GM12878 (cell line): ENCODE measurements around the gene MOGAT3. TPM values are rescaled to one million over a fixed set of nuclear protein-coding genes. Genes with fewer than 3 reads are reported as not detected.
A peak's percentile ranks its signal among the peaks of the same experiment; 100 is the strongest.

Experiments
- ATAC-seq: fragments of 200-7000 bp; cut with Tn5 transposase; 3 replicates; pipeline ENCODE4 v1.9.1; 2020; ENCODE audit warnings: mild to moderate bottlenecking, moderate library complexity
- BruUV-seq: library from RNA; stranded (reverse); fragments of 400-500 nt; replicated peaks from 2 replicates; lab custom pipeline; 2021; lab: Mats Ljungman, UMichigan
- CTCF ChIA-PET: fragments of 300-600 bp; sonication (Branson Sonifier 250); formaldehyde crosslinking; extraction: SDS; loops from one replicate; lab custom pipeline; 2021; ENCODE audit warnings: inconsistent platforms; lab: Yijun Ruan, JAX
- POLR2A ChIA-PET: fragments of 350-600 bp; formaldehyde crosslinking; extraction: SDS; loops from one replicate; lab custom pipeline; 2021; ENCODE audit warnings: inconsistent platforms; lab: Charles Lee
- RAD21 ChIA-PET: fragments of 300-600 bp; sonication (Branson Sonifier 250); formaldehyde crosslinking; loops from one replicate; lab custom pipeline; 2023; ENCODE audit warnings: antibody characterized with exemption; ENCODE audit not compliant: unreplicated experiment; lab: Charles Lee
- SMC1A ChIA-PET: fragments of 300-600 bp; sonication (Branson Sonifier 250); formaldehyde crosslinking; loops from one replicate; lab custom pipeline; 2023; ENCODE audit not compliant: unreplicated experiment, uncharacterized antibody; lab: Charles Lee
- DNase-seq: peaks from one replicate; pipeline ENCODE4 v3.0.0-alpha.2; 2011; ENCODE audit warnings: low read depth, low spot score
- FAIRE-seq: peaks from 3 replicates; lab custom pipeline; 2011; peaks lifted over from hg19 to GRCh38; lab: Jason Lieb, UNC
- H2AFZ ChIP-seq: 2 replicates; pipeline ENCODE4 v1.6.0; 2011; ENCODE audit warnings: low read depth, low read length, control low read depth; ENCODE audit not compliant: control insufficient read depth
- H3K27ac ChIP-seq: 2 replicates; pipeline ENCODE4 v1.5.1; 2011; ENCODE audit warnings: control low read depth; ENCODE audit not compliant: control insufficient read depth, insufficient read depth
- H3K27me3 ChIP-seq, 2 experiments: replicated peaks in 1 of 2; 2 replicates each; pipeline versions ENCODE4 v1.6.0 to v1.6.1; 2011; ENCODE audit warnings: low read length in 1 of 2; ENCODE audit not compliant: control insufficient read depth in 2 of 2, insufficient read depth in 2 of 2
- H3K36me3 ChIP-seq, 2 experiments: 2 replicates each; pipeline ENCODE4 v1.5.1; 2011; ENCODE audit warnings: low read length in 1 of 2; ENCODE audit not compliant: control insufficient read depth in 2 of 2, insufficient read depth in 2 of 2
- H3K4me1 ChIP-seq: 2 replicates; pipeline ENCODE4 v1.6.1; 2011; ENCODE audit warnings: mild to moderate bottlenecking, low read length, moderate library complexity, mixed read lengths; ENCODE audit not compliant: control insufficient read depth, insufficient read depth
- H3K4me2 ChIP-seq: 2 replicates; pipeline ENCODE4 v1.6.0; 2011; ENCODE audit warnings: control low read depth; ENCODE audit not compliant: control insufficient read depth, insufficient read depth
- H3K4me3 ChIP-seq: fragments of 200-600 bp; sonication (generic); 2 replicates; pipeline ENCODE4 v1.5.1; 2016
- H3K79me2 ChIP-seq: 2 replicates; pipeline ENCODE4 v1.6.0; 2011; ENCODE audit warnings: low read length; ENCODE audit not compliant: control insufficient read depth, insufficient read depth
- H3K9ac ChIP-seq: 2 replicates; pipeline ENCODE4 v1.8.0; 2011; ENCODE audit warnings: low read length, control low read depth, mixed read lengths; ENCODE audit not compliant: control insufficient read depth, insufficient read depth
- H3K9me3 ChIP-seq: replicated peaks from 3 replicates; pipeline ENCODE4 v1.5.1; 2011; ENCODE audit warnings: mild to moderate bottlenecking, low read length; ENCODE audit not compliant: control insufficient read depth, insufficient read depth
- H4K20me1 ChIP-seq: 2 replicates; pipeline ENCODE4 v1.6.0; 2011; ENCODE audit not compliant: control insufficient read depth, insufficient read depth
- BHLHE40 ChIP-seq, 2 experiments: fragments of 450-650 bp in 1 of 2; IDR thresholded peaks; 2 replicates each; pipeline ENCODE4 v1.6.1; 2011 to 2017; ENCODE audit warnings: low read depth in 2 of 2, borderline replicate concordance in 1 of 2, improper control_type of control experiment in 1 of 2, low read length in 1 of 2, mild to moderate bottlenecking in 1 of 2
- CHD2 ChIP-seq: IDR thresholded peaks from 2 replicates; pipeline ENCODE4 v1.6.1; 2011; ENCODE audit warnings: low read depth, low read length, improper control_type of control experiment, borderline replicate concordance
- EGR1 ChIP-seq, 2 experiments: IDR thresholded peaks; 1 replicate in 1 of 2; 2 replicates in 1 of 2; pipeline ENCODE4 v1.6.1; 2011 to 2012; ENCODE audit warnings: low read depth in 2 of 2, low read length in 2 of 2, borderline replicate concordance in 1 of 2, mild to moderate bottlenecking in 1 of 2, moderate library complexity in 1 of 2
- HDGF ChIP-seq: fragments of 450-650 bp; IDR thresholded peaks from 2 replicates; pipeline ENCODE4 v1.6.1; 2016; ENCODE audit warnings: antibody characterized with exemption
- MEF2B ChIP-seq: fragments of 450-650 bp; IDR thresholded peaks from 2 replicates; pipeline ENCODE4 v1.6.1; 2018; ENCODE audit warnings: mild to moderate bottlenecking, moderate library complexity; ENCODE audit not compliant: partially characterized antibody, poor library complexity, severe bottlenecking
- MXI1 ChIP-seq: fragments of 150-350 bp; IDR thresholded peaks from 2 replicates; pipeline ENCODE4 v1.6.1; 2011; ENCODE audit warnings: low read depth, mild to moderate bottlenecking, inconsistent platforms, low read length, improper control_type of control experiment
- NFIC ChIP-seq: IDR thresholded peaks from 2 replicates; pipeline ENCODE4 v1.6.1; 2012; ENCODE audit warnings: low read depth, mild to moderate bottlenecking, inconsistent platforms, low read length, moderate library complexity
- NRF1 ChIP-seq: conservative IDR thresholded peaks from 2 replicates; pipeline ENCODE4 v1.6.1; 2011; ENCODE audit warnings: mild to moderate bottlenecking, low read depth, low read length, improper control_type of control experiment
- RB1 ChIP-seq: fragments of 450-650 bp; formaldehyde crosslinking; IDR thresholded peaks from 2 replicates; pipeline ENCODE4 v1.6.1; 2017; ENCODE audit warnings: mild to moderate bottlenecking, borderline replicate concordance
- RELA ChIP-seq: fragments of 450-650 bp; IDR thresholded peaks from 2 replicates; pipeline ENCODE4 v1.8.0; 2014; ENCODE audit warnings: borderline replicate concordance; ENCODE audit not compliant: partially characterized antibody
- SIN3A ChIP-seq: IDR thresholded peaks from 2 replicates; pipeline ENCODE4 v1.6.1; 2012; ENCODE audit warnings: low read depth, low read length, improper control_type of control experiment
- SP1 ChIP-seq: IDR thresholded peaks from one replicate; pipeline ENCODE4 v1.6.1; 2011; ENCODE audit warnings: low read depth, low read length
- TCF3 ChIP-seq: IDR thresholded peaks from 2 replicates; pipeline ENCODE4 v1.6.1; 2012; ENCODE audit warnings: low read depth, mild to moderate bottlenecking, low read length, borderline replicate concordance; ENCODE audit not compliant: insufficient read depth
- ZNF207 ChIP-seq: fragments of 450-650 bp; IDR thresholded peaks from 2 replicates; pipeline ENCODE4 v1.6.1; 2014; ENCODE audit warnings: antibody characterized with exemption, mild to moderate bottlenecking, borderline replicate concordance
- ZSCAN29 ChIP-seq: fragments of 450-650 bp; IDR thresholded peaks from 2 replicates; pipeline ENCODE4 v1.6.1; 2017; ENCODE audit warnings: mild to moderate bottlenecking, moderate library complexity
- WGBS: methylation state at CpG from one replicate; pipeline ENCODE4 v1.1.6; 2016; ENCODE audit warnings: low lambda C conversion rate; ENCODE audit not compliant: insufficient replicate concordance, insufficient coverage; ENCODE audit errors: missing lambda C conversion rate; 5-methylcytosine and 5-hydroxymethylcytosine counted together
- in situ Hi-C: fragments of 300-500 bp; cut with MboI; formaldehyde crosslinking; loops from 9 replicates; pipeline ENCODE4 v1.14.3; 2018; ENCODE audit warnings: mixed read lengths
- intact Hi-C: fragments of 100-400 bp; cut with micrococcal nuclease; formaldehyde crosslinking; loops from one replicate; pipeline ENCODE4 v1.14.2; 2022; ENCODE audit not compliant: unreplicated experiment
- polyA plus RNA-seq, 11 experiments: library from polyadenylated mRNA; depleted of rRNA in 4 of 11; unstranded in 6 of 11; stranded (reverse) in 5 of 11; fragments of >200 nt; fragmentation: Nextera tagmentation in 4 of 11; fragmentation: Illumina TruSeq in 1 of 11; extraction: Ambion mirVana in 4 of 11; extraction: Trizol in 1 of 11; gene quantifications; 1 replicate in 1 of 11; 2 replicates in 10 of 11; pipeline versions ENCODE4 v1.2.1 to v1.2.3, GENCODE V29; 2011 to 2016; ENCODE audit warnings: inconsistent platforms in 2 of 11, missing spikeins in 2 of 11, low read depth in 1 of 11
- total RNA-seq, 4 experiments: library from RNA; depleted of rRNA in 3 of 4; stranded (reverse); fragments of >200 nt in 3 of 4; fragmentation: Illumina TruSeq in 1 of 4; extraction: Trizol in 1 of 4; gene quantifications; 2 replicates each; pipeline versions ENCODE4 v1.2.1 to v1.2.3, GENCODE V29; 2013 to 2021
- TF ChIP-seq, protein P1 (sequence below): fragments of 450-650 bp; IDR thresholded peaks from 2 replicates; pipeline ENCODE4 v1.6.1; 2016; ENCODE audit warnings: mild to moderate bottlenecking, moderate library complexity, borderline replicate concordance
- TF ChIP-seq, protein P2 (sequence below): fragments of 450-650 bp; conservative IDR thresholded peaks from 2 replicates; pipeline ENCODE4 v1.6.1; 2017; ENCODE audit warnings: mild to moderate bottlenecking, moderate library complexity

MOGAT3 gene
- total and polyA plus RNA-seq, 10 of the 15 experiments (the other 5 are each of a cell fraction or from before 2014, with no cell fraction given): 0.11 TPM; not detected in 9

DNA sequence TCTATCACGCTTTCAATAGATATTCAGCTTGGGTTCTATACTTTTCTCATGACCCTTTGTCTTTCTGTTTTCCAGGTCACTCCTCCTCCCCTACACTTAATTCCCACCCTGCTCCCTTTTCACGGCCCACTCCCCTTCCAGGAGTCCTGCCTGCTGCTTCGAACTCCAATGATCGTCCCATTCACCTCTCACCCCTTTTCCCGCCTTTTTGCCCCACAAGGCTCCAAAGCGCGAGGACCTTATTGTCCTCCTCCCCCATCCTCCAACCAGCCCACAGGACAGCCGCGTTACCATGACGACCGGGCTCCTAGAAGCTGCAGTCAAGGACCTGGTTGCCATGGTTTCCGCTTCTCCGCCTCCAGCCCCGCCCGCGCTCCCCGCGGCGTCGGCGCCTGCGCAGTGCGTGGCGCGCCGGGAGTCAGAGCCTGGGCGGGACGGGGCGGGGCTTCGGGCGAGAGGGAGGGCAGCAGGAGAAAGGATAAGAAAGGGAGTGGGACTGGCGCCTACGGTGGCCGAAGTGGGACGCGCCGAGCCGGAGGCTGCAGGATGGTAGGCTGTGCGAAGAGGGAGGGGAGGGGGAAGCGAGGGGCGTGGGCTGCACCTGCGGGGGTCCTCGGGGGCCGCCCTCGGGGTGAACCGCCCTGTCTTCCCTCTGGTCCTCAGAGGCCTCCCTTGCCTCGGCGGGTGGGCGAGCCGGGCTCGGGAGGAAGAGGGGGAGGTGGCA is 46.7 kb downstream of the MOGAT3 start, which contains the start of gene AP1S1:
AP1S1 (plus strand) TSS at position 508 of the 724 bp plus-strand sequence; CDS start at position 547, 39 bp downstream.
- Histone ChIP-seq H3K9ac (peak within 1 kb of the TSS; percentile 82), H3K27me3 (no peaks in the 10 kb centered on the region), H3K4me3 (peak within 1 kb of the TSS; percentile 85), H3K36me3 (peaks cover 3 to 5% of the 10 kb centered on the region in 2 experiments; a peak in 3 of 4 replicates), H3K27ac (peak within 1 kb of the TSS; percentile 65), H3K79me2 (peaks cover 9% of the 10 kb centered on the region), H3K9me3 (no peaks in the 10 kb centered on the region), H3K4me1 (peaks cover 3% of the 10 kb centered on the region; the same call in 1 of the 2 replicates), H4K20me1 (no peaks in the 10 kb centered on the region), H3K4me2 (peak within 1 kb of the TSS; percentile 79), H2AFZ (peak within 1 kb of the TSS; percentile 53)
- ChIA-PET CTCF (interaction anchor here (3.0 to 7.8 kb wide), 2 partner anchors 10 to 38 kb away, joined by 8 to 112 read pairs; no protein-coding TSS in a partner anchor), RAD21 (interaction anchor here (3.8 kb wide), 1 partner anchor 10 kb away, joined by 18 read pairs; no protein-coding TSS in a partner anchor), POLR2A (interaction anchor here (0.9 kb wide), 1 partner anchor 10 kb away, joined by 8 read pairs; no protein-coding TSS in a partner anchor), SMC1A (interaction anchor here (0.7 to 0.8 kb wide), 2 partner anchors 10 to 20 kb away, joined by 3 read pairs; no protein-coding TSS in a partner anchor)
- ATAC-seq (peak; percentile 96), FAIRE-seq (peak; percentile 99), DNase-seq (peak; percentile 76)
- 7% methylated on average over 24 of the region's 51 CpGs for WGBS
- no TSS peak for BruUV-seq
- intact Hi-C loops: no loop called here
- in situ Hi-C loops: no loop called here
- TF ChIP-seq CHD2 (no peak), NRF1 (peak; percentile 66), MEF2B (peak; percentile 83), MXI1 (peak; percentile 93), RELA (peak; percentile 42), SIN3A (peak; percentile 75; the same call in 1 of the 2 replicates), EGR1 (IDR thresholded peaks at IDR 0.05; ENCODE audit: borderline replicate concordance in 1 of 2, low read depth in 2 of 2, low read length in 2 of 2) (peak; percentile 31 to 62), SP1 (peak; percentile 29), ZSCAN29 (no peak), NFIC (no peak), HDGF (peak; percentile 71), BHLHE40 (IDR thresholded peaks at IDR 0.05; ENCODE audit: borderline replicate concordance in 1 of 2, low read depth in 2 of 2, low read length in 1 of 2) (no peak), ZNF207 (no peak), RB1 (peak; percentile 96), TCF3 (no peak)
- TF ChIP-seq, protein P1, sequence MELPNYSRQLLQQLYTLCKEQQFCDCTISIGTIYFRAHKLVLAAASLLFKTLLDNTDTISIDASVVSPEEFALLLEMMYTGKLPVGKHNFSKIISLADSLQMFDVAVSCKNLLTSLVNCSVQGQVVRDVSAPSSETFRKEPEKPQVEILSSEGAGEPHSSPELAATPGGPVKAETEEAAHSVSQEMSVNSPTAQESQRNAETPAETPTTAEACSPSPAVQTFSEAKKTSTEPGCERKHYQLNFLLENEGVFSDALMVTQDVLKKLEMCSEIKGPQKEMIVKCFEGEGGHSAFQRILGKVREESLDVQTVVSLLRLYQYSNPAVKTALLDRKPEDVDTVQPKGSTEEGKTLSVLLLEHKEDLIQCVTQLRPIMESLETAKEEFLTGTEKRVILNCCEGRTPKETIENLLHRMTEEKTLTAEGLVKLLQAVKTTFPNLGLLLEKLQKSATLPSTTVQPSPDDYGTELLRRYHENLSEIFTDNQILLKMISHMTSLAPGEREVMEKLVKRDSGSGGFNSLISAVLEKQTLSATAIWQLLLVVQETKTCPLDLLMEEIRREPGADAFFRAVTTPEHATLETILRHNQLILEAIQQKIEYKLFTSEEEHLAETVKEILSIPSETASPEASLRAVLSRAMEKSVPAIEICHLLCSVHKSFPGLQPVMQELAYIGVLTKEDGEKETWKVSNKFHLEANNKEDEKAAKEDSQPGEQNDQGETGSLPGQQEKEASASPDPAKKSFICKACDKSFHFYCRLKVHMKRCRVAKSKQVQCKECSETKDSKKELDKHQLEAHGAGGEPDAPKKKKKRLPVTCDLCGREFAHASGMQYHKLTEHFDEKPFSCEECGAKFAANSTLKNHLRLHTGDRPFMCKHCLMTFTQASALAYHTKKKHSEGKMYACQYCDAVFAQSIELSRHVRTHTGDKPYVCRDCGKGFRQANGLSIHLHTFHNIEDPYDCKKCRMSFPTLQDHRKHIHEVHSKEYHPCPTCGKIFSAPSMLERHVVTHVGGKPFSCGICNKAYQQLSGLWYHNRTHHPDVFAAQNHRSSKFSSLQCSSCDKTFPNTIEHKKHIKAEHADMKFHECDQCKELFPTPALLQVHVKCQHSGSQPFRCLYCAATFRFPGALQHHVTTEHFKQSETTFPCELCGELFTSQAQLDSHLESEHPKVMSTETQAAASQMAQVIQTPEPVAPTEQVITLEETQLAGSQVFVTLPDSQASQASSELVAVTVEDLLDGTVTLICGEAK: peak; percentile 44; the same call in 1 of the 2 replicates
- TF ChIP-seq, protein P2, sequence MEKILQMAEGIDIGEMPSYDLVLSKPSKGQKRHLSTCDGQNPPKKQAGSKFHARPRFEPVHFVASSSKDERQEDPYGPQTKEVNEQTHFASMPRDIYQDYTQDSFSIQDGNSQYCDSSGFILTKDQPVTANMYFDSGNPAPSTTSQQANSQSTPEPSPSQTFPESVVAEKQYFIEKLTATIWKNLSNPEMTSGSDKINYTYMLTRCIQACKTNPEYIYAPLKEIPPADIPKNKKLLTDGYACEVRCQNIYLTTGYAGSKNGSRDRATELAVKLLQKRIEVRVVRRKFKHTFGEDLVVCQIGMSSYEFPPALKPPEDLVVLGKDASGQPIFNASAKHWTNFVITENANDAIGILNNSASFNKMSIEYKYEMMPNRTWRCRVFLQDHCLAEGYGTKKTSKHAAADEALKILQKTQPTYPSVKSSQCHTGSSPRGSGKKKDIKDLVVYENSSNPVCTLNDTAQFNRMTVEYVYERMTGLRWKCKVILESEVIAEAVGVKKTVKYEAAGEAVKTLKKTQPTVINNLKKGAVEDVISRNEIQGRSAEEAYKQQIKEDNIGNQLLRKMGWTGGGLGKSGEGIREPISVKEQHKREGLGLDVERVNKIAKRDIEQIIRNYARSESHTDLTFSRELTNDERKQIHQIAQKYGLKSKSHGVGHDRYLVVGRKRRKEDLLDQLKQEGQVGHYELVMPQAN: 0 out of 2 replicates have a peak, but pooled peaks have one; percentile 32
